H54 (cell line): Measurements from ENCODE around the gene DPM3.
"Not testable (repeated sequence)": the region's sequence is repeated elsewhere in the genome, so short reads cannot be mapped to it uniquely, and the experiment has no call there.

Source experiments
- DNase-seq: peaks from one replicate; pipeline ENCODE4 v3.0.0; 2011; ENCODE audit warnings: low spot score, mixed read lengths; ENCODE audit not compliant: insufficient read length
- FAIRE-seq: peaks from 3 replicates; lab custom pipeline; 2011; peaks lifted over from hg19 to GRCh38; lab: Jason Lieb, UNC
- POLR2A ChIP-seq: IDR thresholded peaks from 2 replicates; pipeline ENCODE4 v1.6.1; 2011; ENCODE audit warnings: low read depth, mild to moderate bottlenecking, low read length

DPM3 gene

DNA sequence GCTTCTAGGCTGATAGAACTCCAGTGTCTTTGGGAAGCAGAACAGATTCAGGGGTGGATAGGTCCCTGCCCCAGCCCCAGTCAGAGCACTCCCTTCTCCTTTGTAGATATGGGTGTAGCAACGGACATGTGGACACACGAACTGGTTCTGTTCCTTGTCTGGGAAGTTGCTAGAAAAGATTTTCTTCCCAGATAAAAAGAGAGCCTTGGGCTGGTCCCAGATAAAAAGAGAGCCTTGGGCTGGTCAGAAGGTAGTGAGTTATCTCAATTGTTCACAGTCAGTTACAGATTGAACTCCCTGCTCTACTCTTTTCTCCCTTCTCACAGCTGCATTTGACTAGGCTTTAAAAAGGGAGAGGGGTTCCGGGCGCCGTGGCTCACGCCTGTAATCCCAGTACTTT, 20.1 kb downstream of the DPM3 start:
- FAIRE-seq (no peak), DNase-seq (no peak)
- TF ChIP-seq POLR2A, result no peak

DNA sequence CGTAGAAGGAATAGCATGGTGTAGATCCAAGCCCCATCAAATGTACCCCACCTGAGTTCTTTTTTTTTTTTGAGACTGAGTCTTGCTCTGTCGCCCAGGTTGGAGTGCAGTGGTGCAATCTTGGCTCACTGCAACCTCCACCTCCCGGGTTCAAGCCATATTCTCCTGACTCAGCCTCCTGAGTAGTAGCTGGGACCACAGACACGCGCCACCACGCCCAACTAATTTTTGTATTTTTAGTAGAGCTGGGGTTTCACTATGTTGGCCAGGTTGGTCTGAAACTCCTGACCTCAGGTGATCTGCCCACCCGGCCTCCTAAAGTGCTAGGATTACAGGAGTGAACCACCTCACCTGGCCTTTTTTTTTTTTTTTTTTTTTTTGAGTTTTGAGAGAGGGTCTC, 22.2 kb downstream of the DPM3 start:
- DNase-seq, FAIRE-seq: not testable (repeated sequence)

DNA sequence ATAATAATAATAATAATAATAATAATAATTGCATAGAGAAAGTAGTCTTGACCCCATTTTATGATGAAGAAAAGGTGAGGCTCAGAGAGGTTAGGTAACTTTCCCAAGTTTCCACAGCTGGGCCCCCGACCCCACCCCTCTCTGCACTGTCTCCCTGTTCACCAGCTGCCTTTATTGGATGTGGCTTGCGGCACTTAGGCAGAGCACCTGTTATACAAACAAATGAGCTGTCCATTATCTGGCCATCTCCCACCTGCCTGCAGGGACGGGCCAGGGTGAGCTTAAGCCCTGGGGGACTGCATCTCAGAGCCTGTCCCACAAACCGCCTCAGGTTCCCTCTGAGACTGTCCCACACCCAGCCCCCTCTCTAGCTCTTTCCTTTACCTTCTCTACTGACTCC, 22.7 kb downstream of the DPM3 start:
- DNase-seq (no peak), FAIRE-seq (no peak)
- no peak for TF ChIP-seq POLR2A

DNA sequence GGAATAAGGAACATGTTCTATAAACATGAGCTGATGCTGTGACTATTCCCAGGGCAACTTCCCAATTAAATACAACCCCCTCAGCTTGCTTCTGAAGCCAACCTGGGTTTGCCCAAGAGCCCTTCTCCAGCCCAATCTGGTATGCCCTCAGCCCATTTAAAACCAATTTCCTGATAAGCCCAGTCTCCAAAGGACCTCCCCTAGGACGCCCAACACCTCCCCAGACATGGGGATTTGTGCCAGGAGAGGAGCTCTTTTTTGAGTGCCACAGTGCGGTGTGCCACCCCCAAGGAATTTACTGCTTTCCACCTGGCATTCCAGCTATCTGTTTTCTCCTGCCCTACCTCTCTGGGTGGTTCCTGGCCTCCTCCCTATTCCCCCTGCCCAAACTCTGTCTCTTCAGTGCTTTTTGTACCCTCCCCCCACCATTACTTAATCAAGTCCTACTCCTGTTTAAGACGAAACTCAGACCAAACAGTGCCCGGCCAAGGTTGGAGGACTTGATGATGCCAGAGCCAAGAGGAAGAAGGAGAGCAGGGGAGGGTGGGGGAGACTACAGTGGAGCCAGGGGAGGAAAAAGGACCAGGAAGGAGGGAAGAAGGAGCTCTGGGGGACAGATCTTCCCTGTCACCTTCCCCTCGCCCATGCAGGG, 24.1 kb downstream of the DPM3 start:
- TF ChIP-seq POLR2A, result no peak
- no peak for DNase-seq
- FAIRE-seq, result no peak

DNA sequence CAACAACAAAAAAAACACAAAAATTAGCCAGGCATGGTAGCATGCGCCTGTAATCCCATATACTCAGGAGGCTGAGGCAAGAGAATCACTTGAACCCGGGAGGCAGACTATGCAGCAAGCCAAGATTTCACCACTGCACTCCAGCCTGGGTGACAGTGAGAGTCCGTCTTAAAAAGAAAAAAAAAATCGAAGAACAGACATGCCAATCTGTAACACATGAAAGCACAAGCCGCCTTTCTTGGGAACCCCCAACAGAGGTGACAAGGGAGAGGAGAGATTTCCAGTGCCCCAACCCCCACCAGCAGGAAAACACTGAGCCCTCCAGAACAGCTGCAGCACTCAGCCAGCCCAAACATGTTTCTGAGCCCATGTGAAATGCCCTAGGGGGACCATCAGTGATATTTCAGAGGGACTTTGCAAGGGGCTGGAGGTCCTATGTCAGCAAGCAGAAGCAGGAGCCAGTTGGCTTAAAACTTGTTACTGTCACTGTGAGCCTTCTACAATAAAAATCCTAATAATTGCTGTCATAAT, 26.8 kb downstream of the DPM3 start:
- FAIRE-seq (no peak), DNase-seq (no peak)
- TF ChIP-seq POLR2A, result no peak

DNA sequence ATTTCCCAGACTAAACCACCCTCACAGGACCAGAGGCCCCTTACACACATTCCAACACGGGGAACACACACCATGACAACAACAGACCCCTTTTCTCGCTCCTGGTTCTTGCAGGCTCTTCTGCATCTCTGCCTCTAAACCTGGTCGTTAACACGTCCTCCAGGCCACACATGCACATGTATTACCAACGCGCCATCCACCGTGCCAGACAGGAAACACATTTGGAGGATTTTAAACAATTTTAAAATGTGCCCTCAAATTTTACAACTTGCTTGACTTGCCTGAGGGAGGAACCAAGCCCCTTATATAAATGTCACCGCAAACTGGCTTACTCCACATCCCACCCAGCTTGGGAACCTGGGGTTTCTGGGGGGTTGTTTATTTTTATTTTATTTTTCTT, 29.5 kb downstream of the DPM3 start:
- TF ChIP-seq POLR2A, result no peak
- no peak for DNase-seq
- FAIRE-seq, result no peak

DNA sequence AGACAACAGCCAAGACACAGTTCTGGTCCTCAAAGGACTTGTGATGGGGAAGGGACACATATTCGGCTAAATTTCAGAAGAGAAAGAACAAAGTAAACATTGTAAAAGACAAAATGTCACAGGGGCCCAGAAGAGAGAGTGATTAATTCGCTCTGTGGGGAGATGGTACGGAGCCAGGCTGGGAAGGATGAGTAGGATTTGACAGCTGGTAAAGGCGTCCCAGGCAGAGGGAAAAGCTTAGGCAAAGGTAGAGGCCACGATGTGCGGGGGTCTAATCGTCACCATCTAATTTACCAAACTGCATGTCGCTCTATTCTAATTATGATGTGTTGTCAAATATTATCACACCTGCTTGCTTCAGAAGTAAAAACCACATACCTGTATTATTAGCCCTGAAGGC, 29.9 kb downstream of the DPM3 start:
- TF ChIP-seq POLR2A, result no peak
- DNase-seq (no peak), FAIRE-seq (no peak)

DNA sequence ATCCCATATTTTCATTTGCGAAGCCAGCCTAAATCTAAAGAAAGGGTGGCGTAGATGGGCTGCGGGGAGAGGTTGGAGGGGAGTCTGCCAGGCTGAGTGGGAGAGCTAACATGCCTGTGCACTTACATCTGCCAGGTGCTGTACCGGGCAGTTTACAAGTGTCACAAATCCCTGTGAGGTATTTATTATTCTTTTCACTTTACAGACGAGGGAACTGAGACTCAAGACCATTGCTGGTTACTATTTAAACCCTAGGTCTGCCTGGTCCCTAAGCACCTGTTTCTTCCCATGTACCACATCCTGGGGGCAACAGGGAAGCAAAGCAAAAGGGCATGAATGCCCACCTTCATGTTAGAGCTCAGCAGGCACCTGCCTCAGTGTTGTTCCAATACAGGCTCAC, 32.0 kb downstream of the DPM3 start:
- DNase-seq, result no peak
- no peak for TF ChIP-seq POLR2A
- FAIRE-seq, result no peak

DNA sequence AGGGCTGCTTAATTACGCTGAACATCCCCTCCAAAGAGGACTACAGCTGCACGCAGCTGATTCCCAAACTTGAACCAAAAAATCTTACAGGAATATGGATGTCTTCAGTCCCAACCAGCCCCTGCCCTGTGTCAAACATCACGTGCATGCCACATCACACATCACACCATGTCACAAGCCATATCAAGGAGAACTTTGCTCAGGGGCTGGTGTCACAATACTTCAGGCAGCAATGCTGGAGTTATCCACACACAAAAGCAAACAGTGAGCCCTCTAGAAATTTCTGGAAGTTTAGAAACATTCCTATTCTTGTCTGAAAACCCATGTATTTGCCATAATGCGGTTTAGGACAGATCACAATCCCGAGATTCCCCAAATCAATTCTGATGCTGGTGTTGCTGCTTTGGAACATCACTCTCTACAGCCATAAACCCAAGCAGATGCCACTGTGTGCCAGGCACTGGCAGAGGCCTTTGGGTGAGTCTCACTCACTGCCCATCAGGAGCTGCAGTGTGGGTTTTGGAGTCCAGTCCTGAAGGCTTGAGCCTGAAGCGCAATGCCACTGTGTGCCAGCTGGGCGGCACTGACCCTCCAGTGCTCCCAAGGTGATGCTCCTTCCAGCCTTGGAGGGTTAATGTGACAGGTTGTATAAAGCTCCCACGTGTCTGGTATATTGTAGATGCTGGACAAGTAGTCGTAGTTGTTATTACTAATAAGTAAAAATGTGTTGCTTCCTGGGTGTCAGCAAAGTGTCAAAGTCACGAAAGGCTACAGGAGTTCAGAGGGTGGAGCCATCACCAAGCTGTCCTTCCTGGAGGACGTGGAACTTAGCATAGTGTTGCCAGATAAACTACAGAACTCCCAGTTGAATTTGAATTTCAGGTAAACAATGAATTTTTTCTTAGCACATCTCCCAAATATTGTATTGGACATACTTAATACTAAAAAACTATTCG, 32.7 kb downstream of the DPM3 start:
- FAIRE-seq (no peak), DNase-seq (no peak)
- no peak for TF ChIP-seq POLR2A

DNA sequence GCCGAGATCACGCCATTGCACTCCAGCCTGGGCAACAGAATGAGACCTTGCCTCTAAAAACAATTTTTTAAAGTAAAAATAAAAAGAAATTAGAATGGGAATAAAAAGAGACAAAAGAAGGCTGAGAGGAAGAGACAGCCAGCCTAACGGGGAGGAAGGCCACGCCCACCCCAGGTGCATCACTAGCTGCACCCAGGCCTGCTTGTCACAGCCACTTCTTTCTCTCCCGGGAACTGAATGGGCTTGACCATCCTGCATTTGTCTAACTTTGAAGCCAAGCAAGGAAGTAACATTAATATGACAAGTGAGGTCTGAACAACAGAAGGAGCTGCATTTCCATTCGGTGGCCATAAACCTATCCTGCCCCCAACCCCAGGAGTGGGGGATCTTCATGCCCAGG, 33.5 kb downstream of the DPM3 start:
- DNase-seq (no peak), FAIRE-seq (no peak)

DNA sequence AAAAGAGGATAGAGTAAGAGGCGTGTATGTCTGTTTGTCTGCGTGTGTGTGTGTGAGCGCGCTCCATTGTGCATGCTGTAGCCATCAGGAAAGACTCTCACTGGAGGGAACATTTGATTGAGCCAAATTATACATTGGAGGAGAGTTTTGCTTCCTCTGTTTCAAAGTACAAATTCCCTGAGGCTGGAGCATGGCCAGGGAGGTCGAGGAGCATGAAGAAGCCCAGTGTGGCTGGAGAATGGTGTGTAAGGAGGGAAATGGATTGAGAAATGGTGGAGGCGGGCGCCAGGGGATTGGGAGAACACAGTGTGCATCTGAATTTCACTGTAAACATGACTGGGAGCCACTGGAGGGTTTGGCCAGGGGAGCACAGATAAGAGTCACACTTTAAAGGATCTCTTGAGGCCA, 34.7 kb downstream of the DPM3 start:
- DNase-seq (no peak), FAIRE-seq (no peak)
- TF ChIP-seq POLR2A, result no peak

More for the DNA sequence above, 33.5 kb downstream of the DPM3 start:
- TF ChIP-seq POLR2A, result no peak

DNA sequence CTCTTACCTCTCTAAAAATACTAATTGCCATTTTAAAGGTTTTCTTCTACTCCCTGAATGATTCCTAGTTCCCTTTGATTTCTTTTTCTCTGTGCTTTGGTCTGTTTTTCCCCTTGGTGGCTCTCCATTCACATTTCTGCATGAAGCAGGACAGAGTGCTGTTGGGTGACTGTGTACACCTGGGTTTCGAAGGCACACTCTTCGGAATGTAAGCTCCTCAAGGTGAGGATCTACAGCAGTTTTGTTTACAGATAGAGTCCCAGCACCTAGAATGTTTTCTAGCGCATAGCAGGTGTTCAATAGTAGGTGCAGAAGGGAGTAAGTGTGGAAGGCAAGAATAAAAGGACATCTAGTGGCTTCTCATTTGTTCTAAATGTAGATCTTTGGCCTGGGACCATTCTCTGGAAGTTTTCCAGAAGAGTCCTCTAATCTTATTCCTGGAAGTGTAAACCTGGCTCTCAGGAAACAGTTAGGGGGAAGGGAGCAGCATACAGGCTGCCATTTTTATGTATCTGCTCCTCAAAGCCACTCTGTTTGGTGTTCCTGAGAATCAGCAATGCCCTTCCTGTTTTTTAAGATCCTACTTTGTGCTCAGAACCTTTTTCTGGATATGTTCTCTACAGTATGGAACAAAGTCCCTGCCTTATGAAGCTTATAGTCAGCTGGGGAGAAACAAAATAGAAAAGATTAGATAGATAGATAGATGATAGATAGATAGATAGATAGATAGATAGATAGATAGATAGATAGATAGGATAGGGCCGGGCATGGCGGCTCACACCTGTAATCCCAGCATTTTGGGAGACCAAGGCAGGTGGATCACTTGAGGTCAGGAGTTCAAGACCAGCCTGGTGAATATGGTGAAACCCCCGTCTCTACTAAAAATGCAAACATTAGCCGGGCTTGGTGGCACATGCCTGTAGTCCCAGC, 35.5 kb downstream of the DPM3 start:
- no peak for TF ChIP-seq POLR2A
- no peak for DNase-seq
- FAIRE-seq, result no peak

DNA sequence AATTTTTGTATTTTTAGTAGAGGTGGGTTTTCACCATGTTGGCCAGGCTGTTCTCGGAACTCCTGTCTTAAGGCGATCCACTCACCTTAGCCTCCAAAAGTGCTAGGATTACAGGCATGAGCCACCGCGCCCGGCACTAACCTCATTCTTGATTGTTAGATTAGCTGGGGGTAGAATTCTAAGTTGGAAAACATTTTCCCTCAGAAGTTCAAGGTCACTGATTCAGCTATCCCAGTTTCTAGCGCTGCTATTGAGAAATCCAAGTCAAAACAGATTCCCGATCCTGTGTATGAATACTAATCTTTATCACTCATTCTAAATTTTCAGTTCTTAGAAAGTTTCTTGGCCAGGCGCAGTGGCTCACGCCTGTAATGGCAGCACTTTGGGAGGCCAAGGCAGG, 37.0 kb downstream of the DPM3 start:
- no peak for TF ChIP-seq POLR2A
- FAIRE-seq, result no peak
- DNase-seq, result no peak
